GM21360 (cell line): ENCODE data around the gene SPATS2L.

ENCODE experiments used
- ATAC-seq: cut with Tn5 transposase; IDR thresholded peaks from one replicate; pipeline ENCODE4 v1.9.1; 2021; ENCODE audit warnings: mild to moderate bottlenecking, moderate library complexity; ENCODE audit not compliant: unreplicated experiment

SPATS2L gene

DNA sequence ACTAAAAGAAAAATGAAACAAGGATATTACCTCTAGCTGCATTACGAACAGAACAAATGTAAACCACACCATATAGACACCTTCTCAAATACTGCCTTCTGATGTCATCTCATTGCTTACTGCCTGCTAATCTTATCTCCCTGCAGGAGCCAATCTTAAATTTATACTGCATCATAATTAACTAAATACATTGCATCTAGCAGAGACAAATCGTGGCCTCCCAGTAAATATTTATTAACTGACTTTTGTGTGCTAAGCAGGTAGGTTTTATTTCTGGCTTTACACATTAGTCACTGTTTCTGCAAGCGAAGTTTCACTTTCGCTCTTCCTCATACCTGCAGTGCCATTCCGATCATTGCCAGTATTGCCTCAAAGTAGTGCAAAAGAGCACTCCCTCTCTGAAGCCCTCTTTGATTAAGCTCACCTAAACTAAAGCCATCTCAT is 67.5 kb downstream of the SPATS2L start:
- ATAC-seq: peak; percentile 95

- ATAC-seq: no peak
Observed at GRCh38 chr2:200376513-200377354, 70.2 kb downstream of the SPATS2L start.

- ATAC-seq: no peak
Observed at GRCh38 chr2:200377355-200378336, 71.2 kb downstream of the SPATS2L start.

- ATAC-seq: no peak
Observed at GRCh38 chr2:200378652-200379290, 72.3 kb downstream of the SPATS2L start.

DNA sequence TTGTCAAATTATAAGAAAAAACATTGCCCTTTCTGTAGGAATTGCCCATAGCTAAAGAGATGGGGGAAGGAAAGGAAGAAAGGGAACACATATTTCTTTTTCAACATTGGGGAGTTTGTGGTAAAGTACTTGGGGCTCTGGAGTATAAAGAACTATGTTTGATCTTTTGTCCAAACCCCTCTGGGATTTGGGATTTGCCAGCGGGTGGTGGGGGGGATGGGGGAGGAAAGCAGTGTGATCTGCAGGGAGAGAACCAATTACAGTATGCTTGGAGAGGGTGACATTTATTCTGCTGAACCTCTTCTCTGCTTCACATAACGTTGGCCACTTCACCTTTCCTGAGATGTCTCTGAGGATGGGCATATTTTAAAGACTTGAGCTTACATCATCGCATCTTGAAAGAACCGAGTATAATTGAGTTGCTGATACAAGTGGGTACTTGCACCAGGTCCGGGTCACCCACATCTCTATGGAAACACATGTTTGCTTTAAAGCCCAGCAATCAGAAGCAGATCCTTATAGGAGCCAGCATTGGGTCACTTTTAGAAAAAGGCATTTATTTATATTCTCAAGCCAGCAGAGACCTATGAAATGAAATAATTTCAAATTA is 73.1 kb downstream of the SPATS2L start:
- ATAC-seq: no peak

DNA sequence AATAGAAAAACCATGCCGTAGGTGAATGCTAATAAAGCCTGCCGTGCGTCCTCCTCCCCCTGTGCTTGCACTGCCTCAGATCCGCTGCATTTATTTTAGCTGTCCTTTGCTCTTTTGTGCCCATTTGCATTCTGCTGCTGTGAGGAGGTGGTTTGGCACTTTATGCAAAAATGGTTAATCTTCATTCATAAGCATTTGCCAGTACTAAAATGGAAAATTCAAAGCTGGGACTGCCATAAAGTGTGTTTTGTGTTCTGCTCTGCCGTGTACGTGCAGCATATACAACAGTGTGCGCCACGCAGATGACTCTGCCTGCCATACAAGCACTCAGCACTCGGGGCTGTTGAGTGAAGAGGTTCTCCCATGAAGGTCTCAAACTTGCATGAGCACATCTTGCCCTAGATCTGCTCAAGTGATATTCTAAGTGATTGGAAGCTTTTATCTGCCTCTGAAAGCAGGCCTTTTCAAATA is 73.6 kb downstream of the SPATS2L start:
- ATAC-seq: no peak

GRCh38 chr2:200380833-200381542 is 74.5 kb downstream of the SPATS2L start:
- no peak for ATAC-seq

GRCh38 chr2:200382874-200383273 is 76.4 kb downstream of the SPATS2L start:
- no peak for ATAC-seq

- ATAC-seq: peak; percentile 60
Observed at GRCh38 chr2:200383380-200384110, 77.1 kb downstream of the SPATS2L start.

DNA sequence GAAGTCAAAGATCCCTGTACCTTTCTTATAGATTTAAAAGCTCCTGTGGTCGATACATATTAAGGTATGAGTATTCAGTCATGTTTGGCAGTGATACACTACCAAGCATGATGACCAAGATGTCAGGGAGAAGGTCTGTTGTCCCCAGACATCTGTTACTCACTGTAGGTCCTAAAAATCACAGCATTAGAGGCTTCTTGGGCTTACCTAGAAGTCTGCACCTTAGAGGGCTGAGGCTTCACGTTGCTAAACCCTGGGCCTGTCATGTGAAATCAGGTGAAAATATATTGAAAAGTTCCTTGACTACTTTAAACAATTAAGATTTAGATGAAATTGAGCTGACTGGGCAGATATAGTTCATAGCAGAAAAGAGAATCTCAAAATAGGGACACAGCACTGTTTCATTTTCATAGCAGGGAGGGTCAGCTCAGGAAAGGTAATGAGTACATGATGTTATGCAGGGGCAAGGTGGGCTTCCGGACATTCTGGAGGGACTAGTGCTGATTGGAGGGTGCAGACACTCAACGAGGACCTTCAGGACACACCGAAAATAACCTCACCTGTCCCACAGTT is 78.7 kb downstream of the SPATS2L start:
- no peak for ATAC-seq

- ATAC-seq: no peak
Observed at GRCh38 chr2:200393191-200393590, 86.7 kb downstream of the SPATS2L start.

DNA sequence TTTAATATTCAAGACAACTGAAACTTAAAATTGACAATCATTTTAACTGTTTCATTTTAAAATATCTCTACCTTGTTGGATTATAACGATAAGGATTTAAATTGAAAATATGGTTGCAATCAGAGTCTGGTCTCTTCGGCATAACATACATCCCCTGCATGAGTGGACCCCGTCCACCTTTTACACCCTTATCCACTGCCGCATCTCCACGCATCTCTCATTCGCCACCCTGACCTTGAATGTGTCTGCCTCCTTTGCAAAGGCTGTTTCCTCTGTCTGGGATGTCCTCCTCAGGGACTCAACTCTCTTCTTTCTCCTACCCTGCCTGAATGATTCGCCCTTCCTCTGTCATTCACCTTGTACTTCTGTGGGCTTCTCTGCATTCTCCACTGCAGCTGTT is 87.6 kb downstream of the SPATS2L start:
- no peak for ATAC-seq

DNA sequence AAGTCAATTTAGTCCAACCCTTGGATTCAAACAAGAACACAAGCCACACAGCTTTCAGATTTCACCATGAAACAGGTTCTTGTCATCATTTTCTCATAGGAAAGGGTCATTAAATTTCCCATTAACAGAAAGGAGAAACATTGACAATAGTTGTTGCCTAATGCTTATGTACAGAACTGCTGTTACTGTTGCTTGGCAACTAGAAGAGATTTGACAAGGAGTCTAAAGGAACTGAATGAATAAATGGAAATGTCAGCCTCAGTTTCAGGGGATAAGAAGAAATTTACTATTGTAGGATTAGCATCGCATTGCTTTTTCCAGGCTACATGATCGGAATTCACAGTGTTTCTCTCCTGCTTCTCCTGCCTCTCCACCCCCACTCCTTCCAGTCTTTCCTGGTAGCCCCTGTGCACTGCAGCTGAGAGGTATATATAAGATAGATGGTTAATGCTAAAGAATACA is 90.3 kb downstream of the SPATS2L start:
- no peak for ATAC-seq

- ATAC-seq: no peak
Observed at GRCh38 chr2:200397785-200398184, 91.3 kb downstream of the SPATS2L start.

DNA sequence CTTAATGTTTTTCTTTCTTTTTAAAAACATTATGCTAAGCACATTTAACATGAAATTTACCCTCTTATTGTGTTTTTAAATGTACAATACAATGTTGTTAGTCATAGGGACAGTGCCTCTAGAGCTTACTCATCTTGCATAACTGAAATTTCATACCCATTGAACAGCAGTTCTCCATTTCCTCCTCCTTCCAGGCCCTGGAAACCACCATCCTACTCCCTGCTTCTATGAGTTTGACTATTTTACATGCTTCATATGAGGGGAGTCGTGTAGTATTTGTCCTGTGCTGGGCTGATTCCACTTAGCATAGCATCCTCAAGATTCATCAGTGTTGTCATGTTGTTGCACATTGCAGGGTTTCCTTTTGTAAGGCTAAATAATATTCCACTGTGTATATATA is 92.6 kb downstream of the SPATS2L start:
- no peak for ATAC-seq

GRCh38 chr2:200399636-200400035 is 93.1 kb downstream of the SPATS2L start:
- no peak for ATAC-seq

DNA sequence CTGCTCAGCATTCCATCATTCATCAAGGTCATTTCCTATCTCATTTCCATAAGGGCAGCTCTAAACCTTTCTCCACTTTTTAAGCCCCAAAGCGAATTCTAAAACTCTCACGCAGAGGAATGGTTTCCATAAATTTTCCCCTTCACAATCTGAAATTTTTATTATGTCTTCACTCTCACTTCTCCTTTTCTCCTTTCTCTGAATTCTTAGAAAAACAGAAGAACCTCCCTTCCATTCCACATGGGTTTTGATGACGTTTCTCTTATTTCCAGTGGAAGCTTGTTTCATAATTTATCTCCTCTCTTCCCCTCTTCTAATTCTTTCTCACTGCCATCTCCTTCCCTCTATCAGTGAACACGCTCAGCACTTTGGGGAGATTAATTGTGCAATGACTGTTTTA is 97.3 kb downstream of the SPATS2L start:
- ATAC-seq: no peak

- ATAC-seq: no peak
Observed at GRCh38 chr2:200404615-200405014, 98.1 kb downstream of the SPATS2L start.
